Right lobe of liver (tissue), 4 donors: ENCODE measurements around the gene NME4.

Experiments used
- CTCF ChIP-seq, 4 donors: fragments of 200-600 bp in 3 of 4; fragments of 450-650 bp in 1 of 4; IDR thresholded peaks; one replicate each; pipeline versions ENCODE4 v1.5.1 to v1.8.0; 2016 to 2022; ENCODE audit warnings: antibody characterized with exemption in 4 of 4, mild to moderate bottlenecking in 2 of 4
- POLR2A ChIP-seq: fragments of 450-650 bp; IDR thresholded peaks from one replicate; pipeline ENCODE4 v1.6.1; 2017; ENCODE audit warnings: antibody characterized with exemption, mild to moderate bottlenecking
- donor health status: DM: no; HTN: no; CAD: no.
- donor health status: DM: no; HTN: no; CAD: no.
- donor health status: DM: no; HTN: yes; CAD: no.

GRCh38 chr16:349211-349610 lies 47.8 kb upstream of the NME4 start:
- TF ChIP-seq CTCF (IDR thresholded peaks at IDR 0.05) = no peak
- TF ChIP-seq POLR2A = no peak
